Fibroblast of villous mesenchyme (primary cell): Measurements from ENCODE around the gene PCDHA7. TPM values are rescaled to one million over a fixed set of nuclear protein-coding genes. Genes with fewer than 3 reads are reported as not detected.
A peak's percentile ranks its signal among the peaks of the same experiment; 100 is the strongest.
"Not testable (repeated sequence)": the region's sequence is repeated elsewhere in the genome, so short reads cannot be mapped to it uniquely, and the experiment has no call there.

Source experiments
- DNase-seq: peaks from one replicate; pipeline ENCODE4 v3.0.0-alpha.2; 2010; ENCODE audit warnings: low read depth
- H3K4me3 ChIP-seq: 2 replicates; pipeline ENCODE4 v1.5.1; 2011; ENCODE audit warnings: low read depth, mild to moderate bottlenecking, low read length
- total RNA-seq: library from RNA; depleted of rRNA; stranded (reverse); fragments of >200 nt; gene quantifications from 2 replicates; pipeline ENCODE4 v1.2.3, GENCODE V29; 2012
- TF ChIP-seq, protein P1 (sequence below): IDR thresholded peaks from 2 replicates; pipeline ENCODE4 v1.5.1; 2012; ENCODE audit warnings: low read depth, mild to moderate bottlenecking, low read length; ENCODE audit not compliant: insufficient read depth

PCDHA7 gene, protein sequence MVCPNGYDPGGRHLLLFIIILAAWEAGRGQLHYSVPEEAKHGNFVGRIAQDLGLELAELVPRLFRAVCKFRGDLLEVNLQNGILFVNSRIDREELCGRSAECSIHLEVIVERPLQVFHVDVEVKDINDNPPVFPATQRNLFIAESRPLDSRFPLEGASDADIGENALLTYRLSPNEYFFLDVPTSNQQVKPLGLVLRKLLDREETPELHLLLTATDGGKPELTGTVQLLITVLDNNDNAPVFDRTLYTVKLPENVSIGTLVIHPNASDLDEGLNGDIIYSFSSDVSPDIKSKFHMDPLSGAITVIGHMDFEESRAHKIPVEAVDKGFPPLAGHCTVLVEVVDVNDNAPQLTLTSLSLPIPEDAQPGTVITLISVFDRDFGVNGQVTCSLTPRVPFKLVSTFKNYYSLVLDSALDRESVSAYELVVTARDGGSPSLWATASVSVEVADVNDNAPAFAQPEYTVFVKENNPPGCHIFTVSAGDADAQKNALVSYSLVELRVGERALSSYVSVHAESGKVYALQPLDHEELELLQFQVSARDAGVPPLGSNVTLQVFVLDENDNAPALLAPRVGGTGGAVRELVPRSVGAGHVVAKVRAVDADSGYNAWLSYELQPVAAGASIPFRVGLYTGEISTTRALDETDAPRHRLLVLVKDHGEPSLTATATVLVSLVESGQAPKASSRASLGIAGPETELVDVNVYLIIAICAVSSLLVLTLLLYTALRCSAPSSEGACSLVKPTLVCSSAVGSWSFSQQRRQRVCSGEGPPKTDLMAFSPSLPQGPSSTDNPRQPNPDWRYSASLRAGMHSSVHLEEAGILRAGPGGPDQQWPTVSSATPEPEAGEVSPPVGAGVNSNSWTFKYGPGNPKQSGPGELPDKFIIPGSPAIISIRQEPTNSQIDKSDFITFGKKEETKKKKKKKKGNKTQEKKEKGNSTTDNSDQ
- total RNA-seq: 0.32 and 0.86 TPM in 2 replicates

DNA sequence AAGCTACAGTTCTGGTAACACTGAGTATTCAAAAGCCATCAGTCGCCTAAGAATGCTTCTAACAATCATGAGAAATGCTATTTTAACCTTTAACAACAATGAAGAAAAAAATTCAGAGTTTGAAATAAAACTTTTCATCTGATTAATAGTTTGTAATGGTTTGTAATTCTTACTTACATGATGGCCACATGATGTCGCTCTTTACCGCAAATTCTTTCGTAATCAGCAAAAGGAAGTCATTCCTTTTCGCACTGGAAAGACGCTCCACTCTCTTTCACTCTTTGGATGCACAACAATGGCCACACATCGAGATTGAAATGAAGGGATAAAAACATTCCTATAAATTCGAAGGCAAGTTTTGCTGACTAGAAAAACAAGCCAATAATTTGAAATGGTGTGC, at the start of gene PCDHA7:
TSS of gene PCDHA7 (plus strand) at position 277 of the 400 bp plus-strand sequence. CDS start at position 392, 115 bp downstream.
- peak; percentile 18 for DNase-seq
- TF ChIP-seq, protein P1, sequence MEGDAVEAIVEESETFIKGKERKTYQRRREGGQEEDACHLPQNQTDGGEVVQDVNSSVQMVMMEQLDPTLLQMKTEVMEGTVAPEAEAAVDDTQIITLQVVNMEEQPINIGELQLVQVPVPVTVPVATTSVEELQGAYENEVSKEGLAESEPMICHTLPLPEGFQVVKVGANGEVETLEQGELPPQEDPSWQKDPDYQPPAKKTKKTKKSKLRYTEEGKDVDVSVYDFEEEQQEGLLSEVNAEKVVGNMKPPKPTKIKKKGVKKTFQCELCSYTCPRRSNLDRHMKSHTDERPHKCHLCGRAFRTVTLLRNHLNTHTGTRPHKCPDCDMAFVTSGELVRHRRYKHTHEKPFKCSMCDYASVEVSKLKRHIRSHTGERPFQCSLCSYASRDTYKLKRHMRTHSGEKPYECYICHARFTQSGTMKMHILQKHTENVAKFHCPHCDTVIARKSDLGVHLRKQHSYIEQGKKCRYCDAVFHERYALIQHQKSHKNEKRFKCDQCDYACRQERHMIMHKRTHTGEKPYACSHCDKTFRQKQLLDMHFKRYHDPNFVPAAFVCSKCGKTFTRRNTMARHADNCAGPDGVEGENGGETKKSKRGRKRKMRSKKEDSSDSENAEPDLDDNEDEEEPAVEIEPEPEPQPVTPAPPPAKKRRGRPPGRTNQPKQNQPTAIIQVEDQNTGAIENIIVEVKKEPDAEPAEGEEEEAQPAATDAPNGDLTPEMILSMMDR: no peak
- peak within 1 kb of the TSS; percentile 33 for H3K4me3 ChIP-seq

- TF ChIP-seq, protein P1: no peak
- no peak for DNase-seq
- H3K4me3 ChIP-seq: no peak within 1 kb of the TSS
These were observed 48.0 kb upstream of the PCDHA7 start, which contains the start of gene PCDHA1 for GRCh38 chr5:140785905-140786686. Gene PCDHA1, plus strand, starts transcription at chr5:140786140.

GRCh38 chr5:140787422-140787821, 46.6 kb upstream of the PCDHA7 start:
- DNase-seq: not testable (repeated sequence)

GRCh38 chr5:140787849-140788504, 46.1 kb upstream of the PCDHA7 start:
- not testable (repeated sequence) for H3K4me3 ChIP-seq, DNase-seq

More at GRCh38 chr5:140787422-140787821, 46.6 kb upstream of the PCDHA7 start:
- H3K4me3 ChIP-seq: not testable (repeated sequence)

DNA sequence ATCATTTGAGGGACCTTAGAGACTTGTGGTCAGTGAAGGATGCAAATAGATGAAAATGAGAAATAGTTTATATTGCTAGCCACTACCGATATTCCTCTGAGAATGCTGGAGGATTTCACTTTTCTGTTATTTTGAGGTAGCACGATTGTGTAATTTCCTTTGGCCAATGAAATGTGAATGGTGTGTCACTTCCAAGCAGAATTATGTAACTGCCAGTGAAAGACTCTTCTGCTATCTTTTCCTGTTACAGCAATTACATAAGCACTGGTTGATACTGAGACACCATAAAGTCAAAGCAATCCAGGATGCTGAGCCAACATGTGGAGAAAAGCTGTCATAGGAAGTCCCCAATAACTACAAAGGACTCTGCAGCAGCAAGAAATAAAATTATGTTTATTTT, 43.0 kb upstream of the PCDHA7 start:
- no peak overlapping the region for H3K4me3 ChIP-seq
- no peak for DNase-seq
- TF ChIP-seq, protein P1: no peak

DNA sequence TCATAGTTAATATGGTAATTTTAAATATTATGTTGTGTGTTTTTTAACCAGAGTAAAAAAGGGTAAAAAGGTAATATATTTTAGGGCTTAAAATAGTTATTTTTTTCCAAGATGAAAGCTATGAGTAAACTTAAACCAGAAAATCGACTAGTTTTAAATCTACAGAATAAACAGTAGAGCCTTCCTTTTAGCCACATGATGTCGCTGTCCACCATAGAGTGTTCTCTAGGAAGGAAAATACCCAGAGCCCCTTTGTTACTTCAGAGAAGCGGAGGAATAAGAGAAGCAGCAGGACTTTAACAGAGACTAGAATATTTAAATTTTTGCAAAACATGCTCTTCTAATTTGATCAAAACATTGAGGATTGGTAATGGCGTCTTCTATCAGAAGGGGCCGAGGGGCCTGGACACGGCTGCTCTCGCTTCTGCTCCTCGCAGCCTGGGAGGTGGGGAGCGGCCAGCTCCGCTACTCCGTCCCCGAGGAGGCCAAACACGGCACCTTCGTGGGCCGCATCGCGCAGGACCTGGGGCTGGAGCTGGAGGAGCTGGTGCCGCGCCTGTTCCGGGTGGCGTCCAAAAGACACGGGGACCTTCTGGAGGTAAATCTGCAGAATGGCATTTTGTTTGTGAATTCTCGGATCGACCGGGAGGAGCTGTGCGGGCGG, 39.3 kb upstream of the PCDHA7 start, which contains the start of gene PCDHA2:
TSS of gene PCDHA2 (plus strand) at position 258 of the 664 bp plus-strand sequence.
- TF ChIP-seq, protein P1: no peak
- peak within 1 kb of the TSS; percentile 25 for H3K4me3 ChIP-seq
- DNase-seq: no peak
